NCI-H2029 (cell line): ENCODE results near the gene CRYGC.

ENCODE experiments used
- DNase-seq: peaks from one replicate; lab custom pipeline; 2025; lab: John Stamatoyannopoulos, UW

CRYGC gene

DNA sequence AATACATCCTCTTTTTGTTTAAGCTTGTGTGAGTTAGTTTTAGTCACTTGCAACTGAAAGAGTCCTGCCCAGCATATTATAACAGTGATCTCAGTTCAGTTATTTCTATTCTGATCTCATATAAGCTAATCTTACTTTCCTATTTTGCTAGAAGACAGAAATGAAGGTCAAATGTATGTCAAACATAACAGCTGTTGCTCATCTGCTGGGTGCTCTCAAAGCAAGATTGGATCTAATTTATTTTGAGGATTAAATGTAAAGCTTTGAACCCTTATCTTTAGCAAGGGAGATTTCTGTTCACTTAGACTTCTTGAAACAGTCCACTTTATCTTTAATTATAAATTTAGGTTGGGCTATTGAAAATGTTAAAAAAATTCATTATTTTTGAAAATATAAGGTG lies 36.5 kb downstream of the CRYGC start:
- no peak for DNase-seq

DNA sequence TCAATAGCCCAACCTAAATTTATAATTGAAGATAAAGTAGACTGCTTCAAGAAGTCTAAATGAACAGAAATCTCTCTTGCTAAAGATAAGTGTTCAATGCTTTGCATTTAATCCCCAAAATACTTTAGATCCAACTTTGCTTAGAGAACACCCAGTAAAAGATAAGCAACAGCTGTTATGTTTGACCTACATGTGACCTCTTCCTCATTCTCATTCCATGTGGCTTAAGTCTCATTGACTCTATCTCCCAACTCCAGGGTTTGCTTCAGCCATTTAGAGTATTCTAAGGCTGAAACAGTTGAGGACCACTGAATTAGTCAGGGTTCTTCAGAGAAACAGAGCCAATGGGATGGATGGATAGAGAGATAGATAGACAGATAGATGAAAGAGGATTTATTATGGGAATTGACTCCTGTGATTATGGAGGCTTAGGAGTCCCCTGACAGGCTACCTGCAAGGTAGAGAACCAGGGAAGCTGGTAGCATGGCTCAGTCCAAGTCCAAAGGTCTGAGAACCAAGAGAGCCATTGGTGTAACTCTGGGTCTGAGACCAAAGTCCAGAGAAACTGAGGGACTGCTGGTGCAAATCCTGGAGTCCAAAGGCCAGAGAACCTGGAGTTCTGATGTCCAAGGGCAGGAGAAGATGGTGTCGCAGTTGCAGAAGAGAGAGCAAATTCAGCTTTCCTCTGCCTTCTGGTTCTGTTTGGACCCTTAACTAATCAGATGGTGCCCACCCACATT lies 37.4 kb downstream of the CRYGC start:
- no peak for DNase-seq

DNA sequence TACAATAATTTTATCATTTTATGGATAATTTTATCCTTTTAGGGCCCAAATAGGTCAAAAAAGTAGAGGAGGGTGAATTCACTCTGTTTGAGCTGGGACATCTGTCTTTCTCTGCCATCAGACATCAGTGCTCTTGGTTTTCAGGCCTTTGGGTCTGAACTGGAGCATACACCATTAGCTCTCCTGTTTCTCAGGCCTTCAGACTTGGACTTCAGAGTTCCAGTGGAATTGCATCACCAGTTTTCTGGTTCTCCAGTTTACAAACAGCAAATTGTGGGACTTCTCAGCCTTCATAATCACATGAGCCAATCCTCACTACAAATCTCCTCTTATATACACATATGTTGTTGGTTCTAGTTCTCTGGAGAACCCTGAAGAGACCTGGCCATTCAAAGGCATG lies 39.2 kb downstream of the CRYGC start:
- DNase-seq: no peak

- DNase-seq: no peak
Measured at GRCh38 chr2:208086029-208086428, 43.6 kb downstream of the CRYGC start.

DNA sequence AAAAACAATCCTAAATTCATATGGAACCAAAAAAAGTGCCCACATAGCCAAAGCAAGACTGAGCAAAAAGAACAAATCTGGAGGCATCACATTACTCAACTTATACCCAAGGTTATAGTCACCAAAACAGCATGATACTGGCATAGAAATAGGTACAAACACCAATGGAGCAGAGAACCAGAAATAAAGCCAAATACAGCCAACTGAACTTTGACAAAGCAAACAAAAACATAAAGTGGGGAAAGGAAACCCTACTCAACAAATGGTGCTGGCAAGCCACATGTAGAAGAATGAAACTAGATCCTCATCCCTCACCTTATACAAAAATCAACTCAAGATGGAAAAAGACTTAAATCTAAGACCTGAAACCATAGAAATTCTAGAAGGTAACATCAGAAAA lies 45.8 kb downstream of the CRYGC start:
- DNase-seq: no peak
